Measurements from ENCODE around the gene MYO9B. TPM values are rescaled to one million over a fixed set of nuclear protein-coding genes. Genes with fewer than 3 reads are reported as not detected.

Gene MYO9B
- total and polyA plus RNA-seq, 9 of the 15 experiments (the other 6 are each of a cell fraction or from before 2014, with no cell fraction given) = 2.4 to 77.6 (median 23.0) TPM

DNA sequence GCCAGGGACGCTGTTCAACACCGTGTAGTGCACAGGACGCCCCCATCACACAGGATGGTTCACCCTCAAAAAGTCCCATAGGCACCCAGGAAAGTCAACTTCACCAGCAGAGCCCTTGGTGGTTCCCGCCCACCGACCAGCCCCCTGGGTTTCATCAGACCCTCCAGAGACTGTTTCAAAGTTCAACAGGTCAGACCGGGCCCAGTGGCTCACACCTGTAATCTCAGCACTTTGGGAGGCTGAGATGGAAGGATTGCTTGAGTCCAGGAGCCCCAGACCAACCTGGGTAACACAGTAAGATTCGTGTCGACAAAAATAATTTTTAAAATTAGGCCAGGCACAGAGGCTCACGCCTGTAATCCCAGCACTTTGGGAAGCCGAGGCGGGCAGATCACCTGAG, 61.0 kb downstream of the MYO9B start:
- H3K79me2 ChIP-seq (ENCODE audit: control insufficient read depth, insufficient read depth, low read length) = no peaks in the 10 kb centered on the region
- DNase-seq (ENCODE audit: extremely low read depth in 1 of 4, low spot score in 3 of 4) = no peak
- no TSS peak for BruUV-seq (replicated peaks)
- CTCF ChIA-PET (ENCODE audit: low intra/inter-chr PET ratio) = no interaction called here
- FAIRE-seq = no peak
- peaks cover 8% of the 10 kb centered on the region; the same call in 1 of the 3 replicates for H3K36me3 ChIP-seq (ENCODE audit: control insufficient read depth, insufficient read depth, low read length)
- H3K9me1 ChIP-seq (ENCODE audit: control insufficient read depth, insufficient read depth, low read length) = no peaks in the 10 kb centered on the region
- TF ChIP-seq ZNF224 (CRISPR knock-in tag; IDR thresholded peaks at IDR 0.05) (no peak), SREBF1 (IDR thresholded peaks at IDR 0.05; ENCODE audit: borderline replicate concordance, low read depth, low read length) (no peak), NCOA1 (IDR thresholded peaks at IDR 0.05; ENCODE audit: low read depth) (no peak), TAF7 (tag; IDR thresholded peaks at IDR 0.05) (no peak), ZBED1 (IDR thresholded peaks at IDR 0.05) (no peak), SUPT5H (IDR thresholded peaks at IDR 0.05) (no peak), XRCC5 (IDR thresholded peaks at IDR 0.05; ENCODE audit: low read depth, low read length) (no peak), CTCFL (IDR thresholded peaks at IDR 0.05; ENCODE audit: borderline replicate concordance, insufficient read depth, low read depth, low read length, poor library complexity, severe bottlenecking) (no peak), ZNF561 (CRISPR knock-in tag; conservative IDR thresholded peaks at IDR 0.05) (no peak), POLR3G (IDR thresholded peaks at IDR 0.05; ENCODE audit: extremely low read depth, insufficient read length, insufficient replicate concordance) (no peak), SIX5 (IDR thresholded peaks at IDR 0.05; ENCODE audit: borderline replicate concordance in 1 of 2, insufficient read depth in 1 of 2, low read depth in 1 of 2, low read length in 2 of 2) (no peak), ZNF76 (CRISPR knock-in tag; IDR thresholded peaks at IDR 0.05; ENCODE audit: borderline replicate concordance) (no peak)
- ATAC-seq = no peak
- H2AFZ ChIP-seq (ENCODE audit: low read depth, low read length) = no peak overlapping the region
- intact Hi-C loops (cut with micrococcal nuclease) (no loop called here), in situ Hi-C loops (cut with MboI) (no loop called here)
- no peak overlapping the region for H3K4me2 ChIP-seq (ENCODE audit: insufficient read depth, low read length)
- no peaks in the 10 kb centered on the region for H3K9me3 ChIP-seq (replicated peaks; ENCODE audit: control insufficient read depth, insufficient read depth, low read depth, low read length)
- POLR2A ChIA-PET = no interaction called here
- H4K20me1 ChIP-seq (replicated peaks; ENCODE audit: control insufficient read depth, insufficient read depth, low read length) = no peaks in the 10 kb centered on the region
- H3K4me1 ChIP-seq (replicated peaks in 1 of 2; ENCODE audit: control insufficient read depth in 2 of 2, insufficient read depth in 2 of 2, low read length in 2 of 2) = peaks cover 4 to 10% of the 10 kb centered on the region in 2 experiments; a peak in 2 of 5 replicates
- no peak overlapping the region for H3K27ac ChIP-seq (ENCODE audit: extremely low read depth, low read depth, low read length)
- WGBS (ENCODE audit: insufficient coverage, low coverage, missing lambda C conversion rate) = 88% methylated on average over 11 of the region's 11 CpGs
- H3K27me3 ChIP-seq (ENCODE audit: control insufficient read depth in 2 of 2, insufficient read depth in 2 of 2, low read length in 2 of 2) = no peaks in the 10 kb centered on the region
- H3K9ac ChIP-seq (ENCODE audit: insufficient read depth in 1 of 2, low read depth in 2 of 2, low read length in 2 of 2) = no peak overlapping the region
- H3K4me3 ChIP-seq = no peak overlapping the region
